ENCODE measurements around the gene GBF1.

GRCh38 chr10:102393411-102394078, 148.2 kb downstream of the GBF1 start:
- no peak for TF ChIP-seq REST (IDR thresholded peaks at IDR 0.05; ENCODE audit: insufficient replicate concordance, low read depth)
- peak; percentile 64 for TF ChIP-seq CTCF (IDR thresholded peaks at IDR 0.05; ENCODE audit: insufficient read depth, low read length)
- no peak for TF ChIP-seq POLR2AphosphoS5 (IDR thresholded peaks at IDR 0.05; ENCODE audit: low read depth)
